GM19025 (cell line): Measurements from ENCODE around the gene NPLOC4.
"Not testable (repeated sequence)": the region's sequence is repeated elsewhere in the genome, so short reads cannot be mapped to it uniquely, and the experiment has no call there.

Experiments
- ATAC-seq: cut with Tn5 transposase; IDR thresholded peaks from one replicate; pipeline ENCODE4 v1.9.1; 2021; ENCODE audit warnings: mild to moderate bottlenecking, low read depth, moderate library complexity; ENCODE audit not compliant: unreplicated experiment

The NPLOC4 gene

DNA sequence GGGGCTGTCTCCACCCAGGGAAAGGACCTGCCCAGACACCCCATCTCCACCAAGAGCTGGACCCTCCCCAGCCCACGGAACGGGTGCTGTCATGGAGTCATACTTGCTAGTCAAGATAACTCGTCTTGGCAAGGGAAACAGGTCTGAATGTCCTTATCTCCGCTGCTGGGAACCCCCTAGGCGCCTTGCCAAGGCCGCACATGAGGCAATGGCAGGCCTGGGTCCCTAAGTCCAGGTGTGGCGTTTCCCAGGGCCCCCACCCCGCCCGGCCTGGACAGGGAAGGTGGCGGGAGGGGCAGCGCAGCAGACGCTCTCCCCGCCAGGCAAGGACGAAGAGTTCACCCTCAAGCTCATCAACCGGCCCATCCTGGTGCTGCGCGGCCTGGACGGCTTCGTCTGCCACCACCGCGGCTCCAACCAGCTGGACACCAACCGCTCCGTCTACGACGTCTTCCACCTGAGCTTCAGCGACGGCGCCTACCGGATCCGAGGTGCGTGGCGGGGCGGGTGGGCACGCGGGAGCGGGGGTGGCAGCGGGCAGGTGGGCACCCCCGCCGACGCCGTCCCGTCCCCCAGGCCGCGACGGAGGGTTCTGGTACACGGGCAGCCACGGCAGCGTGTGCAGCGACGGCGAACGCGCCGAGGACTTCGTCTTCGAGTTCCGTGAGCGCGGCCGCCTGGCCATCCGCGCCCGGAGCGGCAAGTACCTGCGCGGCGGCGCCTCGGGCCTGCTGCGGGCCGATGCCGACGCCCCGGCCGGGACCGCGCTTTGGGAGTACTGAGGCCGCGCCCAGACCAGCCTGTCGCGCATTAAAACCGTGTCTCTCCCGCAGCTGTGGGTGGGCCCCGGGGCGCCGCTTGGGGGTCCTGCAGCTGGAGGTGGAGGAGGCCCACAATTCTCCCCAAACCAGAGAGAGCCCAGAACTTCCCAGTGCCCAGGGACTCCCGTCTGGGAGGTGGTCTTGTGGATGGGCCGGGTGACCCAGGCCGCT lies 100.3 kb downstream of the NPLOC4 start:
- no peak for ATAC-seq

DNA sequence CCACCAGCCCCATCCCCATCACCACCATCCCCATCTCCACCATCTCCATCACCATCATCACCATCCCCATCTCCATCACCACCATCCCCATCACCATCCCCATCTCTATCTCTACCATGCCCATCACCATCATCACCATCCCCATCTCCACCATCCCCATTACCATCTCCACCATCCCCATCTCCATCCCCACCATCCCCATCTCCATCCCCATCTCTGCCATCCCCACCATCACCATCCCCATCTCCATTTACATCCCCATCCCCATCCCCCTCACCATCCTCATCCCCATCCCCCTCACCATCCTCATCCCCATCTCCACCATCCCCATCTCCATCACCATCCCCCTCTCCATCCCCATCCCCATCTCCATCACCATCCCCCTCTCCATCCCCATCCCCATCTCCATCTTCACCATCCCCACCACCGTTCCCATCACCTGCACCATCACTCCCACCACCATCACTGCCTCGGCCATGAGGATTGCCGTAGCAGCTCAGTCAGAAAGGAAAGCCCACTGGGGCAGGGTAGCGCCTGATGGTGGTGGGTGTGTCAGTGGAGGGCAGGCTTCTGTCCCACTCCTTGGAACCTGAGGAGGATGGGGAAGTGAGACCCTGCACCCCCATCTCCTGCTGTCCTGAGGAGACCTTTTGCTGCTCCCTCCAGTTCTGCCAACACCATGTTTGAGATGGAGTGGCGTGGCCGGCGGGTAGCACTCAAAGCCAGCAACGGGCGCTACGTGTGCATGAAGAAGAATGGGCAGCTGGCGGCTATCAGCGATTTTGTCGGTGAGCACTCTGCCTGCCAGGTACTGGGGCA lies 101.2 kb downstream of the NPLOC4 start:
- no peak for ATAC-seq

DNA sequence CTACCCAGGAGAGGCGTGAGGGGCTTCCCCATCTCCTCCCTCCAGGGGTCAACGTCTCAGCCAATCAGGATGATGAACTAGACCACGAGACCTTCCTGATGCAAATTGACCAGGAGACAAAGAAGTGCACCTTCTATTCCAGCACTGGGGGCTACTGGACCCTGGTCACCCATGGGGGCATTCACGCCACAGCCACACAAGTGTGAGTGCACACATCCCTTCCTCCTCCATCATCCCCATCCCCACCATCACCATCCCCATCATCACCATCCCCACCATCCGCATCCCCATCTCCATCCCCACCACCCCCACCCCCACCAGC lies 101.9 kb downstream of the NPLOC4 start:
- ATAC-seq, result no peak

DNA sequence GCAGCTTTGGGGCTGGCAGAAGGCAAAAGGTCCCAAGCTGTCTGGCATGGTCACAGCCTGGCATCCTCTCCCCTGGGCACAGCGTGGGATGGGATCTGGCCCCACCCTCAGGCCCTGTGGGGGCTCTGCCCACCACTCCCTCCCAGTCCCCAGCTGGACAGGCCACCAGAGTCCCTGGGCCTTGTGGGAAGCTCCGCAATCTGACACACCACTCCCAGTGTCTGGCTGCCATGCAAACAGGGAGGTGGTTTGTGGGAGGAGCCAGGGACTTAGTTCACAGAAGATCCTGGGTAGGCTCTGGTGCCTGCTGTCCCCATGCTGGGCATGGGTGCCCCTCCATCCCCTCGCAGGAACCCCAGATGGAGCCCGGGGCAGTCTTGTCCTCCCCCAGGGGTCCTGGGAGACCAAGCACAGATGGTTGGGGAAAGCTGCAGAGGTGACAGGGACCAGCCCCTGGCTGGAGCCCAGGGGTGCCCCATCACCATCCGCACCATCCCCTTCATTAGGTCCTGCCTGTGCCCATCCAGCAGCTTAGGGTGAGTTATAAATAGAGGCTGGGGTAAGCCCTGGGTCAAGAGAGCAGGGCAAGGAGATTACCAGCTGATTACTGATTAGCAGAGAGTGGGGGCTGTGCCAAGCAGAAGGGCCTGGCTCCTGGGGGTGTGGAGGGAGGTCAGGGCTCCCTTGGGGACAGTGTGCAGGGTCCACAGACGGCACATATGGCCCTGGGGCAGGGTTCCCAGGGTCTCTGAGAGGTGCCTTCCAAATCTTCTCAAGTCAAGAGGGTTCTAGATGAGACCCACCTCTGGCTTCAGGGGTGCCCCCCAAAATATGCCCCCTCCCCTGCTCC lies 102.5 kb downstream of the NPLOC4 start:
- no peak for ATAC-seq

DNA sequence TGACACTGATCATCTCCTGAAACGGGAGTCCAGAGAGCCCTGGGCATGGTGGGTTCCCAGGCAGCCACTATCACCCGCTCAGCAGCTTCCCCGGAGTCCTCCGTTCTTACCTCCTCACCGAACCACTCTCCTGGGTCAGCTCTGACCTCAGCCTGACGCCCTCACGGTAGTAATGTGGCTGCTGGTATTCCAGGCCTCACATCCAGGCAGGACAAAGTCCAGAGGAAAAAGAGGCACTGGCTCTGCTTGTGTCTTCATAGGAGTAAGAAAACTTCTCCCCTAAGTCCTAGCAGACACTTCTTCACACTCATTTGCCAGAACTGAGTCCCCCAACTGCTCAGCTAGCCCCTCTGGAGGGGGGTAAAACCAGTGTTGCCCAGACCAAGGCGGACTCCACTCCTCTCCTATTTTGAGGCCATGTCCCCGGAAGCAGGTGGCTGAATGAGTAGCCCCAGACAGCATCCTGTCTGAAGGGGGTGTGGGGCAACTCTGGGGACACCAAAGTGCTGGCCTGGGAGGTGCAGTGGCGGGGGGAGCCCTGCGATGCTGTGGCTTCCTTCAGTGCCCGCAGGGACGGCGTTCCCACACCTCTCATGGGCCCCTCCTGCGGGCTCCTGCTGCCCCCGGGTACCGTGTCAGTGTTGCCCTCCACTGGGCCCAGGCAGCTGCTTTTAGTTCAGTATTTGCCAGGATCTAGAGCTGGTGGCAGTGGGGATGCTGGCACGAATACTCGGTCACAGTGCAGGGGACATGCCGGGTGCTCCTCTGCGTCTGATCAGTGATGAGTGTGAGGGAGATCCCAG lies 103.4 kb downstream of the NPLOC4 start:
- ATAC-seq, result no peak

DNA sequence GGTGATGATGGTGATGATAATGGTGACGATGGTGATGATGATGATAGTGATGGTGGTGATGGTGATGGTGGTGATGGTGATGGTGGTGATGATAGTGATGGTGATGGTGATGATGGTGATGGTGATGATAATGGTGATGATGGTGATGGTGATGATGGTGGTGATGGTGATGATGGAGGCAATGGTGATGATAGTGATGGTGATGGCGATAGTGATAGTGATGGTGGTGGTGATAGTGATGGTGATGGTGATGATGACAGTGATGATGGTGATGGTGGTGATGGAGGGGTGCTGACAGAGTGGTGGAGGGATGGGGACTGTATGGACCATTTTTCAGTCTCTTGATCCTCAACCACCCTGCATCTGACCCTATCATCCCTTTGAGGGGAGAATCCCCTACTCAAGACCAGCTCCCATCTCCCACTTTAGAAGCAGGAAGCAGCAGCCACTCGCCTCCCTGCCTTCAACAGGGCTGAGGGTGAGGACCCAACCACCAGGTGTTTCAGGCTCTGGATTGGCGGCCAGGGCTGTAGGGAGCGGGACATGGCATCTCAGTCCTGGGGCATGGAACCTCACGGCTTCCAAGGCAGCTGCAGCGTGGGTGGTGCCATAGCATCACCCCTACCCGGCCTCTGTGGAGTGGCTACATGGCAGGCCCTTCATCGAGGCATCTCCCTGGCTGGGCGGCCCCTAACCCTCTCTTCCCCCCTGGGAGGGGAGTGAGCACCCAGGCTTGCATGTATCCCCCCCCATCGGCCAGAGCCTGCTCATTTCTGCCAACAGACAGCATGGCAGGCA lies 104.2 kb downstream of the NPLOC4 start:
- no peak for ATAC-seq

DNA sequence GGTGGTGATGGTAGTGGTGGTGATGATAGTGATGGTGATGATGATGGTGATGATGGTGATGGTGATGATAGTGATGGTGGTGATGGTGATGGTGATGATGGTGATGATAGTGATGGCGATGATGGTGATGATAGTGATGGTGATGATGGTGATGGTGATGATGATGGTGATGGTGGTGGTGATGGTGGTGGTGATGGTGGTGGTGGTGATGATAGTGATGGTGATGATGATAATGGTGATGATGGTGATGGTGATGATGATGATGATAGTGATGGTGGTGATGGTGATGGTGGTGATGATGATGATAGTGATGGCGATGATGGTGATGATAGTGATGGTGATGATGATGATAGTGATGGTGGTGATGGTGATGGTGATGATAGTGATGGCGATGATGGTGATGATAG lies 104.9 kb downstream of the NPLOC4 start:
- not testable (repeated sequence) for ATAC-seq

DNA sequence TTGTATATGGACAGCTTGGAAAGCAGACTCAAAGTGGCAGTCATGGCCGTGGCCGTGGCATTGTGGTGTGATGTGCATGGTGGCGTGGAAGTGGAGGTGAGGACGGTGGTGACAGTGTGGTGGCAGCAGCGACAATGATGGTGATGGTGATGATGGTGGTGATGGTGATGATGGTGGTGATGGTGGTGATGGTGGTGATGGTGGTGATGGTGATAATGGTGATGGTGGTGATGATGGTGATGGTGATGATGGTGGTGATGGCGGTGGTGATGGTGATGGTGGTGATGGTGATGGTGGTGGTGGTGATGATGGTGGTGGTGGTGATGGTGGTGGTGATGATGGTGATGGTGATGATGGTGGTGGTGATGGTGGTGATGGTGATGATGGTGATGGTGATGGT lies 105.9 kb downstream of the NPLOC4 start:
- not testable (repeated sequence) for ATAC-seq

DNA sequence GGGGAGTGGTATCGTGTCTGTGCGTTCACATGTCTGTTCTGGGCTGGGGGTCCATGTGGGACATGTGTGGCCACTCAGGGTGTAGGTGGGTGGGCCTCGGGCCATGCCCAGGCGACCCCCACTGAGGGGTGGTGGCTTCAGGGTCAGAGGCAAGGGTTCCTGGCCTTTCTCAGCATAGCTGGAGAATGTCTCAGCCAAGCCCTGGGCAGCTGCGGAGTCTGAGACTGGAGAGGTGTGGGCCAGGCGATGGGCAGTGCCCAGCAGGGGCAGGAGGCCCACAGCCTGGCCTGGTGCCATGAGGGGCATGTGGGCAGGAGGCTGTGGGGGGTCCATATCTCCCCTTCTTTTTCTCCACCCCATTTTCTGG lies 107.5 kb downstream of the NPLOC4 start:
- ATAC-seq, result no peak

DNA sequence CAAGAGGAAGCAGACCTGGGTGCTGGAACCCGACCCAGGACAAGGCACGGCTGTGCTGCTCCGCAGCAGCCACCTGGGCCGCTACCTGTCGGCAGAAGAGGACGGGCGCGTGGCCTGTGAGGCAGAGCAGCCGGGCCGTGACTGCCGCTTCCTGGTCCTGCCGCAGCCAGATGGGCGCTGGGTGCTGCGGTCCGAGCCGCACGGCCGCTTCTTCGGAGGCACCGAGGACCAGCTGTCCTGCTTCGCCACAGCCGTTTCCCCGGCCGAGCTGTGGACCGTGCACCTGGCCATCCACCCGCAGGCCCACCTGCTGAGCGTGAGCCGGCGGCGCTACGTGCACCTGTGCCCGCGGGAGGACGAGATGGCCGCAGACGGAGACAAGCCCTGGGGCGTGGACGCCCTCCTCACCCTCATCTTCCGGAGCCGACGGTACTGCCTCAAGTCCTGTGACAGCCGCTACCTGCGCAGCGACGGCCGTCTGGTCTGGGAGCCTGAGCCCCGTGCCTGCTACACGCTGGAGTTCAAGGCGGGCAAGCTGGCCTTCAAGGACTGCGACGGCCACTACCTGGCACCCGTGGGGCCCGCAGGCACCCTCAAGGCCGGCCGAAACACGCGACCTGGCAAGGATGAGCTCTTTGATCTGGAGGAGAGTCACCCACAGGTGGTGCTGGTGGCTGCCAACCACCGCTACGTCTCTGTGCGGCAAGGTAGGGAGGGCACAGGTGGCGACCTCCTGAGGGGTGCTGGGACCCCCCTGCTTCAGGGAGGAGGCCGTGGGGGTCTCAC lies 108.1 kb downstream of the NPLOC4 start:
- ATAC-seq, result no peak

DNA sequence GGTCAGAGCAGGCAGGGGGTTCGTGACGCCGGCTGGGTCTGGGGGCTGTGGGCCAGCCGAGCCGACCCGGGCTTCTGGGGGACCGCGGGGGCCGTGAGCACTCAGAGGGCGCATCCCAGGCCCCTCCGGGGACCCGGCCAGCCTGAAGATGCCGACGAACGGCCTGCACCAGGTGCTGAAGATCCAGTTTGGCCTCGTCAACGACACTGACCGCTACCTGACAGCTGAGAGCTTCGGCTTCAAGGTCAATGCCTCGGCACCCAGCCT lies 108.6 kb downstream of the NPLOC4 start:
- no peak for ATAC-seq

DNA sequence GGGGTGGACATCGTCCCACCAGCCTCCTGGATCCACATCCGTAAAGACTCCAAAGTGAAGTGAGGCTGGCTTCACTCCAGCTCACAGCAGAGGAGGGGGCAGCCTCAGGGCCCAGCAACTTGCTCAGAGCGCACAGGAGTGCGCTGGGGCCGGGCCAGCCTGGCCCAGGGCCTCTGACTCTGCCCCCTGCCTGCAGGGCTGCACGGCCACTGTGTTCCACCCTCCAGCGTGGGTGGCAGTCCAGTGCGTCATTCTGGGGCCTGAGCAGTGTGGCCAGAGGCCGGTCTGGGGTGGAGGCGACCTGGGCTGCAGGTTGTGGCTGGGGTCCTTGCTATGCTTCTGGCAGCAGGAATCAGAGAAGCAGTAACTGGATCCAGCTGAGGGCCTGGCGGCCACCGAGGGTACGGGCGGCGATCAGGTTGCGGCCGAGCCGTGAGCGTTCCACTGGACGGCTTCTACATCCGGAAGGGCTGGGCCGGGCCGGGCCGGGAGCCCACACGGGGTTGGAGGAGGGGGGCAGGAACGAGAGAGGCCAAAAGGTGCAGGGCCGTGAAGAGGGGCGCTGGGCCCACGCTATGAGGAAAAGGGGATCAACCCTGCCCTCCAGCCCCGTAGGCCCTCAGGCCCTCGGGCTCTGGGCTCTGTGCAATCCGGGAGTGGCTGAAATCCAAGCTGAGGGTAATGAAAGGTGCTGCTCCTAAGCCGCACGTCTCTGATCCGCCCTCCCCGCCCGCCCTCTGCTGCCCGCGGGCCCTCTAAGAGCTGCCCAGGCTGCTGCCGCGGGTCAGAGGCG lies 109.1 kb downstream of the NPLOC4 start, which contains the start of gene FSCN2:
FSCN2 (plus strand) TSS at position 787 of the 793 bp plus-strand sequence. CDS start 155 bp downstream, outside the sequence.
- ATAC-seq, result no peak

DNA sequence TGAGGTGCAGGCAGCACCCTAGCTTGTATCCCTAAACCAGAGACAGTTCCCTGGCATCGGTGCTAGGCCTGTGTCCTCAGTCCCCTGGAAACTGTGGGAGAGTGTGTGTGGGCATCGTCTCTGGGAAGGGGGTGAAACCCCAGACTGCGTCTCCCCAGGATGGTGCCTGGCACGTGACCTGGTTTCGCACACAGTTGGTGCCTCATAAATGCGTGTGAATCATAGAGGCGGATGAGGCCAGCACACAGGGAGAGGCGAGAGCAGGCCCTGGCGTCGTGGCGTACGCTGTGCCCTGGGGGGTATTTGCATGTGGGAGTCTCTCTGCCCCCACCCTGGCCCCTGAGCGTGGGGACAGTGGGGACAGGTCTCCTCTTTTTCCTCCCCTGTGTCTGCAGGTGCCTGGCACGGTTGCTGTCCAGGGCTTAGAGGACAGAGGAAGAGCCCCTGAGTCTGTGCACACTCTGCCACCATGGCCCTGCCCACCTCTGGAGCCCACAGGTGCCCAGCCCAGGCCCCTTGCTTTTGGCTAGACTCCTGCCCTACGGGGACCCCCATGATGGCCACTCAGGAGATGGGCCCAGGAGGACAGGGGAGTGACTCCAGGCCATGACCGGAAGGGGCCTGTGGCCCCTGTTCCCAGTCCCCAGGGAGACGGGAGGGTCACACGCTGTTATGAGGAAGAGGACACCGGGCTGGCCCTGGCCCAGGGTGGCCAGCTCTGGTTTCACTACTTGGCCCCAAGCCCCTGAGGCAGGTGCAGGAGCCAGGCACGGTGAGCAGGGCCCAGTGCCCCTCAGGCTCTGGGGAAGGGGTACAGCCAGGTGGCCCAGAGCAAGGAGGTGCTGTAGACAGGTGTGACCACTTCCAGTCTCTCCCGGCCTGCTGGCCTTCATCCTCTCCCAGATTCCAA lies 110.0 kb downstream of the NPLOC4 start:
- ATAC-seq, result no peak

DNA sequence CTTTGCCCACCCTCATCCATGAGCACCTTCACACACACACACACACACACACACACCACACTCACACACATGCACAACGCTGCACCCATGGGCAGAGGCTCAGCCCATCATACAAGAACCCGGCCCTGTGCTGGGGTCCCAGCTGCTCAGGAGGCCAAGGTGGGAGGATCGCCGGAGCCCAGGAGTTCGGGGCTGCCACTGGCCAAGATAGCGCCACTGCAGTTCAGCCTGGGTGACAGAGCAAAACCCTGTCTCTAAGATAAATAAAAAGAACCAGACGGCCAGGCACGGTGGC lies 112.1 kb downstream of the NPLOC4 start:
- ATAC-seq, result no peak

DNA sequence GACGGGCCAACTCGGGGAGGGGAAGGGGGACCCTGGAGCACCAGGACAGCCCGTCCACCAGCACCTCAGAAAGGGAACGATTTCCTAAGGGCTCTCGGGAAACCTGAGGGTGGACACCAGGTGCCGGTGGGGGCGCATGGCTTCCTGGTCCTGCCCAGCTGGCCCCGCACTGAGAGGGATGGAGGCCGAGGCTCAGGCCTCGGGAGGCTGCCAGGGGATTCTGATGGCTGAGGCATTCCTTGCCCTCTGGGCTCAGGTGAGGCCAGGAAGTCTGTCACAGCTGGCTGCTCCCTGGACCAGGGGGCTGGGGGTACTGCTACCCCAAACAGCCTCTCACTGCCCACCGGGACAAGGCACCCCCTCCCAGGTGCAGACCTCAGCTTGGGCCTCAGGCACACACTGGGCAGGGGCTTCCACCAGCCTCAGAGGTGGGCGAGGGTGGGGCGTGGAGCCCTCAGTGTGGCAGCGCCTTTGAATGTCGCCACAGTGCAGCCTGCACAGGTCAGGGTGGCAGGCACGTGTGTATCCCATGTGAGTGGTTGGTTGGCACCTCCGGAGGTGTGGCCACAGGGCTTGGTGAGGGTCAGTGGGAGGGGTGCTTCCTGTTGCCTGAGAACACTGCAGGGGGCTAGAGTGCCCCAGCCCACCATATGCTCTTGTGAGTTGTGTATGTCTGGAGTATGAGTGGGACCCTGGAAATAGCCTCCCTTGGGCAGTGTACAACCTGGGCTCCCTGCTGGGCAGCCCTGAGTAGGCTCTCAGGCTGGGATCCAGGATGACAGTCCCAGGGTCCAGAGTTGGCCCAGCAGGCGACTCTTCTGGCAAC lies 112.7 kb downstream of the NPLOC4 start:
- ATAC-seq, result no peak

DNA sequence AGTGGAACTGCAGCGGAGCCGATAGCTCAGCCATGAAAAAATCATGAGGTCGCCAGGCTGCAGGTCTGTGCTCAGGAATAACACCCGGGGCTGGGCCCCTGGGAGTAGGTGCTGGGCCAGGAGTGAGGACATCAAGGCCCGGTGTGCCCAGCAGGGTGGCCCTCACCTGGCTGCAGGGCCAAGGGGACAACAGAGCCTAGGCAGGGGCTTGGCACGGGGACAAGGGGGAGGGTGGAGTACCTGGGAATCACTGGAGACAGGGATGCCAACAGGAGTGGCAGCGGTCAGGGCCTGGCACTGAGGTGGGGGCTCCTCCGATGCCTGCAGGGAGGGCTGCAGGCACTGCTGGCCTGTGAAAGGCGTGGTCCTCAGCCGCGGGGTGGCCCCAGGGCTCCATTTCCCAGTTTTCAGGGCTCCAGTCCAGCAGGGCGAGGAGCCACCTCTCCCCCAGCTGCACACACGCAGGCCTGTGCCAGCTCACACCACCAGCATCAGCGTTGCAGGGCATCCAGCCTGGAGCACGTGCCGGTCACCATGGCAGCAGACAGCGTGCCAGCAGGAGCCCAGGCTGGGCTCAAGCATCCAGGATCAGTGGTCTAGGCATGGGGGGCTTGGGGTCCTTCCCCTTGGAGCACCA lies 113.4 kb downstream of the NPLOC4 start:
- ATAC-seq, result no peak
